HEK293 (cell line): ENCODE measurements around the gene C1QTNF9B.

ENCODE experiments used
- ATF2 ChIP-seq: fragments of 450-650 bp; formaldehyde crosslinking; IDR thresholded peaks from 2 replicates; pipeline ENCODE4 v1.5.1; 2016; ENCODE audit warnings: missing biosample characterization, missing genetic modification characterization, low read depth
- ELK4 ChIP-seq: IDR thresholded peaks from 2 replicates; pipeline ENCODE4 v1.6.1; 2011; ENCODE audit warnings: mild to moderate bottlenecking, low read depth, low read length, borderline replicate concordance
- ZBTB48 ChIP-seq: fragments of 450-650 bp; formaldehyde crosslinking; IDR thresholded peaks from 2 replicates; pipeline ENCODE4 v1.5.1; 2016; ENCODE audit warnings: missing biosample characterization, missing genetic modification characterization
- ZFP3 ChIP-seq: fragments of 450-650 bp; formaldehyde crosslinking; IDR thresholded peaks from 2 replicates; pipeline ENCODE4 v1.5.1; 2016; ENCODE audit warnings: low read depth, missing biosample characterization, missing genetic modification characterization
- ZNF2 ChIP-seq: fragments of 450-650 bp; formaldehyde crosslinking; IDR thresholded peaks from 2 replicates; pipeline ENCODE4 v1.5.1; 2016; ENCODE audit warnings: missing biosample characterization, missing genetic modification characterization
- ZNF274 ChIP-seq, 2 experiments: fragments of 200-500 bp in 1 of 2; fragments of 450-650 bp in 1 of 2; sonication (Bioruptor generic) in 1 of 2; formaldehyde crosslinking in 1 of 2; IDR thresholded peaks; 2 replicates each; pipeline versions ENCODE4 v1.5.1 to v1.6.1; 2014 to 2016; ENCODE audit warnings: borderline replicate concordance in 1 of 2, inconsistent platforms in 1 of 2, low read length in 1 of 2, missing biosample characterization in 1 of 2, missing genetic modification characterization in 1 of 2
- ZNF473 ChIP-seq: fragments of 450-650 bp; formaldehyde crosslinking; IDR thresholded peaks from 2 replicates; pipeline ENCODE4 v1.5.1; 2017; ENCODE audit warnings: missing biosample characterization, missing genetic modification characterization
- ZNF513 ChIP-seq: fragments of 450-650 bp; IDR thresholded peaks from 2 replicates; pipeline ENCODE4 v1.5.1; 2018; ENCODE audit warnings: missing biosample characterization, missing genetic modification characterization
- ZNF561 ChIP-seq: fragments of 450-650 bp; IDR thresholded peaks from 2 replicates; pipeline ENCODE4 v1.5.1; 2018; ENCODE audit warnings: missing biosample characterization, missing genetic modification characterization, borderline replicate concordance
- TF ChIP-seq, protein P1 (sequence below): fragments of 450-650 bp; formaldehyde crosslinking; IDR thresholded peaks from 2 replicates; pipeline ENCODE4 v1.5.1; 2016; ENCODE audit warnings: missing biosample characterization, missing genetic modification characterization

- TF ChIP-seq, protein P1, sequence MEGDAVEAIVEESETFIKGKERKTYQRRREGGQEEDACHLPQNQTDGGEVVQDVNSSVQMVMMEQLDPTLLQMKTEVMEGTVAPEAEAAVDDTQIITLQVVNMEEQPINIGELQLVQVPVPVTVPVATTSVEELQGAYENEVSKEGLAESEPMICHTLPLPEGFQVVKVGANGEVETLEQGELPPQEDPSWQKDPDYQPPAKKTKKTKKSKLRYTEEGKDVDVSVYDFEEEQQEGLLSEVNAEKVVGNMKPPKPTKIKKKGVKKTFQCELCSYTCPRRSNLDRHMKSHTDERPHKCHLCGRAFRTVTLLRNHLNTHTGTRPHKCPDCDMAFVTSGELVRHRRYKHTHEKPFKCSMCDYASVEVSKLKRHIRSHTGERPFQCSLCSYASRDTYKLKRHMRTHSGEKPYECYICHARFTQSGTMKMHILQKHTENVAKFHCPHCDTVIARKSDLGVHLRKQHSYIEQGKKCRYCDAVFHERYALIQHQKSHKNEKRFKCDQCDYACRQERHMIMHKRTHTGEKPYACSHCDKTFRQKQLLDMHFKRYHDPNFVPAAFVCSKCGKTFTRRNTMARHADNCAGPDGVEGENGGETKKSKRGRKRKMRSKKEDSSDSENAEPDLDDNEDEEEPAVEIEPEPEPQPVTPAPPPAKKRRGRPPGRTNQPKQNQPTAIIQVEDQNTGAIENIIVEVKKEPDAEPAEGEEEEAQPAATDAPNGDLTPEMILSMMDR (tag by site-specific recombination): no peak
- no peak for TF ChIP-seq ZNF473
- no peak for TF ChIP-seq ZNF274 (IDR thresholded peaks at IDR 0.05; ENCODE audit: low read length)
- TF ChIP-seq ZNF274 (tag by site-specific recombination; IDR thresholded peaks at IDR 0.05; ENCODE audit: borderline replicate concordance): no peak
- TF ChIP-seq ZFP3 (tag by site-specific recombination): no peak
- TF ChIP-seq ZBTB48 (tag by site-specific recombination): no peak
- no peak for TF ChIP-seq ZNF561
- TF ChIP-seq ATF2: no peak
- TF ChIP-seq ZNF513: no peak
- TF ChIP-seq ELK4: no peak
- TF ChIP-seq ZNF2 (tag by site-specific recombination): no peak
Observed at GRCh38 chr13:23946067-23946466, 48.8 kb upstream of the C1QTNF9B start.
